Activated CD8-positive, alpha-beta memory T cell treated with anti-CD3 and anti-CD28 coated beads, Interleukin-2, amount 10 ng/mL, durations not matched to agents 7 days and 5 days (primary cell): Measurements from ENCODE around the gene TIA1. TPM values are rescaled to one million over a fixed set of nuclear protein-coding genes. Genes with fewer than 3 reads are reported as not detected.
"Not testable (repeated sequence)": the region's sequence is repeated elsewhere in the genome, so short reads cannot be mapped to it uniquely, and the experiment has no call there.

Source experiments
- ATAC-seq: fragments of 150-1000 bp; cut with Tn5 transposase; one replicate; pipeline ENCODE4 v1.10.0; 2021; ENCODE audit warnings: moderate library complexity
- CTCF ChIA-PET: fragments of 350-600 bp; sonication (Branson Sonifier 250); formaldehyde crosslinking; loops from one replicate; lab custom pipeline; 2021; ENCODE audit warnings: antibody characterized with exemption; lab: Charles Lee
- DNase-seq: peaks from one replicate; pipeline ENCODE4 v3.0.0-alpha.2; 2020
- H3K27ac Mint-ChIP-seq: one replicate; pipeline ENCODE4 v1.8.0; 2021; ENCODE audit warnings: mild to moderate bottlenecking, mixed read lengths
- H3K27me3 Mint-ChIP-seq: one replicate; pipeline ENCODE4 v1.8.0; 2021; ENCODE audit warnings: mixed read lengths
- H3K36me3 Mint-ChIP-seq: one replicate; pipeline ENCODE4 v1.8.0; 2021; ENCODE audit warnings: mild to moderate bottlenecking, mixed read lengths
- H3K4me1 Mint-ChIP-seq: one replicate; pipeline ENCODE4 v1.8.0; 2021; ENCODE audit warnings: mixed read lengths
- H3K4me3 Mint-ChIP-seq: one replicate; pipeline ENCODE4 v1.8.0; 2021; ENCODE audit warnings: mild to moderate bottlenecking, moderate library complexity, mixed read lengths
- H3K9me3 Mint-ChIP-seq: one replicate; pipeline ENCODE4 v1.8.0; 2022; ENCODE audit warnings: low read depth, mixed read lengths
- microRNA-seq: library from miRNA; unstranded; fragments of <30 nt; microRNA quantifications from one replicate; pipeline ENCODE4 v1.2.0, GENCODE V29; 2022
- total RNA-seq, 2 experiments: library from RNA; stranded (reverse); gene quantifications; one replicate each; pipeline ENCODE4 v1.2.3, GENCODE V29; 2021

The TIA1 gene
- total RNA-seq, 2 experiments from 2014 or later: 131 to 151 TPM

DNA sequence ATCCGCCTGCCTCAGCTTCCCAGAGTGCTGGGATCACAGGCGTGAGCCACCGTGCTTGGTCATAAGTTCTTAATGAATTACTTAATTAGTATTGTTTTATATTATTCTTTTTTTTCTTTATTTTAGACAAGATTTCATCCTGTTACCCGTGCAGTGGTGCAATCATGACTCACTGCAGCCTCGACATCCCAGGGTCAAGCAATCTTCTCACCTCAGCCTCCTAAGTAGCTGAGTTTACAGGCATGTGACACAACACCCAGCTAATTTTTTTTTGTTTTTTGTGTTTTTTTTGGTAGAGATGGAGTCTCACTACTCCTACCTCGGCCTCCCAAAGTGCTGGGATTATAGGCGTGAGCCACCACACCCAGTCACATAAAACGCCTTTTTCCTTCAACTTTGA is 74.9 kb downstream of the TIA1 start:
- ATAC-seq (no peak), DNase-seq (no peak)
- Mint-ChIP-seq H3K36me3 (peaks cover 32% of the 10 kb centered on the region), H3K9me3 (no peaks in the 10 kb centered on the region), H3K4me1 (no peaks in the 10 kb centered on the region), H3K27me3 (no peaks in the 10 kb centered on the region), H3K4me3 (no peak overlapping the region), H3K27ac (no peak overlapping the region)
- CTCF ChIA-PET: interaction anchor here (0.7 kb wide), 1 partner anchor 22 kb away, joined by 3 read pairs; no protein-coding TSS in a partner anchor

DNA sequence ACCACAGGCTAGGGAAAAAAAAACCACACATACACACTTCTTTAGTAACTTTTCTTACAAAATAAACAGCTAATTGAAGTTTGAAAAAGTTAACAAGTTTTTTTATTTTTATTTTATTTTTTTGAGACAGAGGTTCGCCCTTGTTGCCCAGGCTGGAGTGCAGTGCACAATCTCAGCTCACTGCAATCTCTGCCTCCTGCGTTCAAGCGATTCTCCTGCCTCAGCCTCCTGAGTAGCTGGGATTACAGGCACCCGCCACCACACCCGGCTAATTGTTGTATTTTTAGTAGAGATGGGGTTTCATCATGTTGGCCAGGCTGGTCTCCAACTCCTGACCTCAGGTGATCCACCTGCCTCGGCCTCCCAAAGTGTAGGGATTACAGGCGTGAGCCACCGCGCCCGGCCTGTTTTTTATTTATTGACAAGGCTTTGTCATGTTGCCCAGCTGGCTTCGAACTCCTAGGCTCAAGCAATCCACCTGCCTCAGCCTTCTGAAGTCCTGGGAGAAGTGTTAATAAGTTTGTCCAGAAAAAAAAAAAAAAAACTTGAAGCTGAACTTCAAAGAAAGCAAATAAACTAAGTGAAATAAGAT is 78.7 kb downstream of the TIA1 start:
- H3K27ac Mint-ChIP-seq, H3K27me3 Mint-ChIP-seq, ATAC-seq, CTCF ChIA-PET, H3K9me3 Mint-ChIP-seq, H3K4me1 Mint-ChIP-seq, DNase-seq, H3K4me3 Mint-ChIP-seq: not testable (repeated sequence)
- peaks cover 31% of the 10 kb centered on the region for H3K36me3 Mint-ChIP-seq

DNA sequence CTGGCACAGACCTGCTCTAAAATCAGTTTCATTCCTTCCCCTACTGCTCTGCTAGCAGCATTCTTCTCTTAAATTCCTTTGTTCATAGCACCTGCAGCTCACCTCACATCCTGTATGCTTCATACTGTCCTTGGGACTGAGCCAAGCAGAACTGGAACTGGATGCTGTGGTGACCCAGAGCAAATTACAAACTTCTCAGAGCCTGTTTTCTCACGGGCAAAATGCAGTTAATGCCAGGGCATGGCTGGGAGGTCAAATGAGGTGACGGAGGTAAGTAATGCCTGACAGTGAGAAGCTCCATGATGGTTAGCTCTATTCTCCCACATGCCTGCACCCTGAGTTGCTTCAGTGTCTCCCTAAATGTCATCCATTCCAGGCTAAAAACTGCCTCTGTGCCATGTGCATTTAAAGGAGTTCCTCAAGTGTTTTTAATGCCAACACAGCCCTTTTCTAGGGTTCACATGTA is 87.3 kb downstream of the TIA1 start:
- Mint-ChIP-seq H3K4me1 (peaks cover 4% of the 10 kb centered on the region), H3K27ac (peak overlapping the region; percentile 14)

DNA sequence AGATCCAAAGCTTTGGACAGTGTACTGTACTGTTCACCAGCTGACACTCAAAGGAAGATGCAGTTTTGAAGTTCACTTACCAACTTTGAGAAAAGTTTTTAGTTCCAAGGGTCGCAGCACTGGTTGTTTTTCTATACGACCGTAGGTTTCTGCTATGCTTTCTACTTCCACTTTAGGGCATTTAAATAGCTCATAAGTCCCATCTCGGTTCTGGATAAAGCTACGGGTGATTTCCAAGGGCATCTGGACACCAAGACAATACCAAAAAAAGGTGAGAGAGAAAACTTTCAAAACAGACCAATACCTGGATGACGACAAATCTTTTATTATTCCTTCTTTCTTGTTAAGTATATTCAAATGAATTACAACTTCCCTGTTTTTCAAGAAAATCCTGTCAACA is 87.9 kb downstream of the TIA1 start:
- H3K4me1 Mint-ChIP-seq: peaks cover 4% of the 10 kb centered on the region
- peaks cover 16% of the 10 kb centered on the region for H3K36me3 Mint-ChIP-seq
- H3K9me3 Mint-ChIP-seq: no peaks in the 10 kb centered on the region
- CTCF ChIA-PET: no interaction called here
- DNase-seq (no peak), ATAC-seq (no peak)
- no peaks in the 10 kb centered on the region for H3K27me3 Mint-ChIP-seq
- no peak overlapping the region for H3K4me3 Mint-ChIP-seq
- H3K27ac Mint-ChIP-seq: peak overlapping the region; percentile 14

More for the DNA sequence above, 87.3 kb downstream of the TIA1 start:
- peaks cover 17% of the 10 kb centered on the region for H3K36me3 Mint-ChIP-seq
- no peaks in the 10 kb centered on the region for H3K27me3 Mint-ChIP-seq
- H3K4me3 Mint-ChIP-seq: no peak overlapping the region
- ATAC-seq (no peak), DNase-seq (no peak)
- no peaks in the 10 kb centered on the region for H3K9me3 Mint-ChIP-seq
- CTCF ChIA-PET: interaction anchor here (1.3 kb wide), 1 partner anchor 22 kb away, joined by 4 read pairs; no protein-coding TSS in a partner anchor

Small RNA genes within 50 kb of the gene (microRNA-seq; reads per million reads assigned to microRNA genes)
- not detected for gene MIR1285-2

Other genes with a start within 250 kb of the TIA1 start
- 100 to 1,000 TPM; 429 to 464 TPM for gene PCBP1, start 161.2 kb downstream of the TIA1 start, total RNA-seq
- 10 to 100 TPM; 26.6 to 28.6 TPM for gene C2orf42, start 57.6 kb downstream of the TIA1 start, total RNA-seq
- 10 to 100 TPM in 1 of 2 experiments, 1 to 10 TPM in 1; 9.8 to 13.5 TPM for gene PCYOX1, start 9.5 kb upstream of the TIA1 start, total RNA-seq
- 100 to 1,000 TPM; 305 to 415 TPM for gene SNRPG, start 45.1 kb upstream of the TIA1 start, total RNA-seq
- gene FAM136A, start 53.4 kb upstream of the TIA1 start, total RNA-seq: 10 to 100 TPM; 39.7 to 50.2 TPM